CD14-positive monocyte (primary cell): ENCODE measurements around the gene ZNF536. TPM values are rescaled to one million over a fixed set of nuclear protein-coding genes. Genes with fewer than 3 reads are reported as not detected.

Experiments used
- DNase-seq, 3 donors: peaks; one replicate each; pipeline ENCODE4 v3.0.0-alpha.2; 2011 to 2022
- H2AFZ ChIP-seq: 2 replicates; pipeline ENCODE4 v1.6.0; 2012; ENCODE audit warnings: mild to moderate bottlenecking, low read depth, low read length, inconsistent platforms; ENCODE audit not compliant: insufficient read depth, poor library complexity, severe bottlenecking
- H3K27ac ChIP-seq, 2 donors: 1 replicate in 1 of 2; 2 replicates in 1 of 2; pipeline ENCODE4 v1.5.1; 2012 to 2013; ENCODE audit warnings: low read length in 2 of 2, control low read depth in 1 of 2, inconsistent platforms in 1 of 2, low read depth in 1 of 2, mild to moderate bottlenecking in 1 of 2
- H3K27me3 ChIP-seq, 2 donors: one replicate each; pipeline versions ENCODE4 v1.6.0 to v1.6.1; 2011 to 2013; ENCODE audit warnings: low read length in 2 of 2; ENCODE audit not compliant: control insufficient read depth in 2 of 2, insufficient read depth in 2 of 2
- H3K36me3 ChIP-seq, 2 donors: replicated peaks in 1 of 2; 1 replicate in 1 of 2; 2 replicates in 1 of 2; pipeline versions ENCODE4 v1.5.1 to v1.6.1; 2012 to 2013; ENCODE audit warnings: low read length in 2 of 2, control low read depth in 1 of 2, inconsistent platforms in 1 of 2, mild to moderate bottlenecking in 1 of 2; ENCODE audit not compliant: insufficient read depth in 2 of 2, control insufficient read depth in 1 of 2
- H3K4me1 ChIP-seq, 2 donors: 1 replicate in 1 of 2; 2 replicates in 1 of 2; pipeline versions ENCODE4 v1.5.1 to v1.6.1; 2012 to 2013; ENCODE audit warnings: low read length in 2 of 2, control low read depth in 1 of 2, inconsistent platforms in 1 of 2, mild to moderate bottlenecking in 1 of 2, moderate library complexity in 1 of 2; ENCODE audit not compliant: insufficient read depth in 2 of 2, control insufficient read depth in 1 of 2
- H3K4me2 ChIP-seq: replicated peaks from 2 replicates; pipeline ENCODE3; 2012; ENCODE audit warnings: low read length, moderate library complexity, mild to moderate bottlenecking; ENCODE audit not compliant: poor library complexity, severe bottlenecking; ENCODE audit errors: extremely low read depth
- H3K4me3 ChIP-seq, 3 experiments: fragments of 200-600 bp in 1 of 3; sonication (generic) in 1 of 3; replicated peaks in 1 of 3; 1 replicate in 2 of 3; 2 replicates in 1 of 3; pipeline ENCODE4 v1.5.1; 2011 to 2013; ENCODE audit warnings: low read length in 3 of 3, mild to moderate bottlenecking in 3 of 3, control low read depth in 2 of 3, low read depth in 2 of 3, inconsistent platforms in 1 of 3, moderate library complexity in 1 of 3
- H3K79me2 ChIP-seq: 2 replicates; pipeline ENCODE4 v1.6.0; 2012; ENCODE audit warnings: mild to moderate bottlenecking, control low read depth, inconsistent platforms, low read length, moderate library complexity; ENCODE audit not compliant: insufficient read depth
- H3K9ac ChIP-seq: 2 replicates; pipeline ENCODE4 v1.6.0; 2017; ENCODE audit warnings: low read length, mild to moderate bottlenecking; ENCODE audit not compliant: insufficient read depth, poor library complexity, severe bottlenecking
- H3K9me3 ChIP-seq, 2 donors: replicated peaks in 1 of 2; 1 replicate in 1 of 2; 2 replicates in 1 of 2; pipeline versions ENCODE4 v1.5.1 to v1.6.1; 2012 to 2013; ENCODE audit warnings: low read length in 2 of 2, control low read depth in 1 of 2; ENCODE audit not compliant: control insufficient read depth in 1 of 2, insufficient read depth in 1 of 2
- H4K20me1 ChIP-seq: 2 replicates; pipeline ENCODE4 v1.6.0; 2012; ENCODE audit warnings: mild to moderate bottlenecking, low read length, control low read depth, moderate library complexity; ENCODE audit not compliant: insufficient read depth
- H3K27ac Mint-ChIP-seq, 7 donors: one replicate each; pipeline ENCODE4 v1.8.0; 2020; ENCODE audit warnings: mild to moderate bottlenecking in 7 of 7, mixed read lengths in 7 of 7, moderate library complexity in 6 of 7, inconsistent platforms in 2 of 7
- H3K27me3 Mint-ChIP-seq, 3 donors: one replicate each; pipeline ENCODE4 v1.8.0; 2021 to 2022; ENCODE audit warnings: low read depth in 3 of 3, mild to moderate bottlenecking in 3 of 3, mixed read lengths in 3 of 3, moderate library complexity in 3 of 3, inconsistent platforms in 1 of 3
- H3K36me3 Mint-ChIP-seq, 2 donors: one replicate each; pipeline ENCODE4 v1.8.0; 2020; ENCODE audit warnings: mixed read lengths in 2 of 2, inconsistent platforms in 1 of 2, mild to moderate bottlenecking in 1 of 2
- H3K4me1 Mint-ChIP-seq: one replicate; pipeline ENCODE4 v1.8.0; 2020; ENCODE audit warnings: mild to moderate bottlenecking, mixed read lengths
- H3K4me3 Mint-ChIP-seq, 2 donors: one replicate each; pipeline ENCODE4 v1.8.0; 2020; ENCODE audit warnings: mild to moderate bottlenecking in 2 of 2, mixed read lengths in 2 of 2, moderate library complexity in 1 of 2
- H3K9me3 Mint-ChIP-seq, 7 donors: one replicate each; pipeline ENCODE4 v1.8.0; 2020 to 2022; ENCODE audit warnings: mixed read lengths in 7 of 7, mild to moderate bottlenecking in 6 of 7, moderate library complexity in 6 of 7, inconsistent platforms in 2 of 7
- CTCF ChIP-seq: fragments of 200-600 bp; IDR thresholded peaks from one replicate; pipeline ENCODE4 v1.8.0; 2022; ENCODE audit warnings: antibody characterized with exemption, mild to moderate bottlenecking
- WGBS: methylation state at CpG from one replicate; pipeline ENCODE4 v1.1.5; 2013; ENCODE audit warnings: missing lambda C conversion rate; ENCODE audit not compliant: insufficient coverage; 5-methylcytosine and 5-hydroxymethylcytosine counted together
- intact Hi-C, 2 donors: fragments of 100-400 bp; cut with micrococcal nuclease; formaldehyde crosslinking; loops; one replicate each; pipeline versions ENCODE4 v1.15.0 to v1.15.1; 2023
- polyA plus RNA-seq, 3 donors: library from polyadenylated mRNA; depleted of rRNA in 1 of 3; unstranded in 2 of 3; stranded (reverse) in 1 of 3; fragments of 300-500 nt in 2 of 3; fragments of >200 nt in 1 of 3; fragmentation: Illumina TruSeq in 2 of 3; gene quantifications; 1 replicate in 2 of 3; 2 replicates in 1 of 3; pipeline ENCODE4 v1.2.3, GENCODE V29; 2012 to 2021

Gene ZNF536
- polyA plus RNA-seq, 3 donors: not detected

DNA sequence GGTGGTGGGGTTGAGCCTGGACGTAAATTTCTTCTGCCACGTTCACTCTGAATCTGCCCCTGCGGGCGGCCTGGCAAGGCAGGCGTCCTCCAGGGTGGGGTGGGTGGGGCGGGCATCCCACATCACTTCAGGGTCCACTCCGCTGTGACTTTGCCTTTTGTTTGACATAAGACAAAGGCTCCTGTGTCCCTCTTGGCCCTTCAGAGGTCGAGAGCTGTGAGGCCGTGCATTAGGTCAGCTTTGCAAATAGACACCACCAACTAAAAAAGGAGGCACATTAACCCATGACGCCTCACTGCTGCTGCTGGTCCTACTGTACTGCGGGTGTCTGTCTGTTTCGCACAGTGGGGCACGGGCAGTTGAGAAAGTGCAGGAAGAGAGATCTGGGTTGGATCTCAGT lies 10.5 kb upstream of the ZNF536 start:
- H3K27me3 Mint-ChIP-seq: peaks cover 23 to 29% (median 26%) of the 10 kb centered on the region in 3 donors
- H3K4me1 ChIP-seq: no peaks in the 10 kb centered on the region
- no peaks in the 10 kb centered on the region for H3K36me3 Mint-ChIP-seq
- no peak overlapping the region for H3K9ac ChIP-seq
- no peak for DNase-seq
- intact Hi-C loops: no loop called here
- no peaks in the 10 kb centered on the region for H3K79me2 ChIP-seq
- H3K4me3 ChIP-seq: no peak overlapping the region
- WGBS: 92% methylated on average over 6 of the region's 13 CpGs
- no peaks in the 10 kb centered on the region for H3K9me3 ChIP-seq
- peaks cover 12 to 23% of the 10 kb centered on the region in 2 donors for H3K27me3 ChIP-seq
- no peak overlapping the region for H2AFZ ChIP-seq
- peaks cover 0 to 2% (median 0%) of the 10 kb centered on the region in 7 donors for H3K9me3 Mint-ChIP-seq
- no peak overlapping the region for H3K4me2 ChIP-seq
- TF ChIP-seq CTCF: no peak
- no peak overlapping the region for H3K4me3 Mint-ChIP-seq
- H3K36me3 ChIP-seq: no peaks in the 10 kb centered on the region
- H4K20me1 ChIP-seq: no peaks in the 10 kb centered on the region
- peaks cover 3% of the 10 kb centered on the region for H3K4me1 Mint-ChIP-seq
- no peak overlapping the region for H3K27ac Mint-ChIP-seq
- H3K27ac ChIP-seq: no peak overlapping the region

- H3K4me1 ChIP-seq: no peaks in the 10 kb centered on the region
- Mint-ChIP-seq H3K27me3 (peaks cover 23 to 29% (median 26%) of the 10 kb centered on the region in 3 donors), H3K9me3 (peaks cover 0 to 2% (median 0%) of the 10 kb centered on the region in 7 donors), H3K4me3 (no peak overlapping the region), H3K4me1 (peaks cover 3% of the 10 kb centered on the region), H3K27ac (no peak overlapping the region), H3K36me3 (no peaks in the 10 kb centered on the region)
- H3K4me3 ChIP-seq: no peak overlapping the region
- no peaks in the 10 kb centered on the region for H3K79me2 ChIP-seq
- no peak for DNase-seq
- no peak overlapping the region for H2AFZ ChIP-seq
- H3K9ac ChIP-seq: no peak overlapping the region
- no peak overlapping the region for H3K27ac ChIP-seq
- 80% methylated on average over 5 of the region's 6 CpGs for WGBS
- no peaks in the 10 kb centered on the region for H3K36me3 ChIP-seq
- TF ChIP-seq CTCF: no peak
- intact Hi-C loops: no loop called here
- no peaks in the 10 kb centered on the region for H3K9me3 ChIP-seq
- H3K4me2 ChIP-seq: no peak overlapping the region
- peaks cover 12 to 23% of the 10 kb centered on the region in 2 donors for H3K27me3 ChIP-seq
- no peaks in the 10 kb centered on the region for H4K20me1 ChIP-seq
Measured at GRCh38 chr19:30362156-30362754, 9.9 kb upstream of the ZNF536 start.
